ENCODE results near the gene CFAP97D1. TPM values are rescaled to one million over a fixed set of nuclear protein-coding genes. Genes with fewer than 3 reads are reported as not detected.

Gene CFAP97D1
- polyA plus RNA-seq, 4 donors: 0.08 to 0.09 (median 0.08) TPM; not detected in 1

DNA sequence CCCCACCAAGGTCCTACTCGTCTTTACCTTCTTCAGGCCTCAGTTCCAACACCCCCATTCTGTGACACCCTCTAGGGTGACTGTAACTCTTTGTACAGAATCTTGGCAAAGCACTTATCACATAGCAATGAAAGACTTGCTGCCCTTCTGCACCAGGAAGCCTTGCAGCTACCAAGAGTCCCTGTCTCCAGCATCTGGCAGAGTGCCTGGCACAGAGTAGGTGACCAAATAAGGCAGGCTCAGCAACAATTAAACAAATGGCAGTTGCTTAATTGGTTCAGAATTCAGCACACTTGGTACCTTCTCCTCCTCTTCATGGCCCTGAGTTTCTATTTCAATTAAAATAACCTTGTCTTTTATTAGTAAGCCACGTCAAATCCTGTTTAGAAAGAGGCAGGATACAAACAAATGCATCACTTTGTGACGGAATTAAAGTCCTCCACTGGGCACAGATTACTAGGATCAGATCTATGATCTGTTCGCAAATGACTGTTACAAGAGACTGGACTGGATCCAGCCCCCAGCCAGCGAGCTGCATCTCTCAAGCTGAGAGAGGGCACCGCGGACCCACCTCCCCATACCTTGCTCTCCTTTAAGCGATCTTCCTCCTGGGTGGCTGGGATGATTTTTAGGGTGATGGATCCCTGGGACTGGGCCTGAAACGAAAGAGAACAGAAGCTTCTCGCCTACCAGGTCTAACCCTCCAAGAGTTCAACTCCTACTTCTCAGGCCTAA, 43.3 kb downstream of the CFAP97D1 start:
- DNase-seq (ENCODE audit: low read depth in 4 of 4, low spot score in 2 of 4): no peak

GRCh38 chr17:43825567-43825966, 45.3 kb downstream of the CFAP97D1 start:
- no peak for DNase-seq (ENCODE audit: low read depth in 4 of 4, low spot score in 2 of 4)

GRCh38 chr17:43826206-43826605, 46.0 kb downstream of the CFAP97D1 start:
- DNase-seq (ENCODE audit: low read depth in 4 of 4, low spot score in 2 of 4): no peak

GRCh38 chr17:43827596-43827995, 47.4 kb downstream of the CFAP97D1 start:
- DNase-seq (ENCODE audit: low read depth in 4 of 4, low spot score in 2 of 4): no peak

DNA sequence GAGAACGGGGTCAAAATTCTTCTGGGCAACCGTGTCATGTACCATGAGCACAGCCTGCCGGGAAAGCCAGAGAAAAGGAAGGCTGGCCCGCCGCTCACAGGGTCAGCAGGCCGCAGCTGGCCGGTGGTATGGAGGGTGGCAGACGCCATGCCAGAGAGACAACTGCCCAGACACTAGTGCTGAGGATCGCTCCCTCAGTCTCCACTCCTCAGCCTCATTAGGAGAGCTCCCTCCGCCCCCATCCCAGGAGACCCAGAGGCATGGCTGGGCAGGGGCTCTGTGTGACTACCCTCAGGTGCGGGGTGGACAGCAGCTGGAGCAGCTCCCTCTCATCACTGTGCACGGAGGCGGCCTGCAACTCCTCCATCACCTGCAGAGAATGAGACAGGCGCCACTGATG, 49.5 kb downstream of the CFAP97D1 start:
- no peak for DNase-seq (ENCODE audit: low read depth in 4 of 4, low spot score in 2 of 4)

DNA sequence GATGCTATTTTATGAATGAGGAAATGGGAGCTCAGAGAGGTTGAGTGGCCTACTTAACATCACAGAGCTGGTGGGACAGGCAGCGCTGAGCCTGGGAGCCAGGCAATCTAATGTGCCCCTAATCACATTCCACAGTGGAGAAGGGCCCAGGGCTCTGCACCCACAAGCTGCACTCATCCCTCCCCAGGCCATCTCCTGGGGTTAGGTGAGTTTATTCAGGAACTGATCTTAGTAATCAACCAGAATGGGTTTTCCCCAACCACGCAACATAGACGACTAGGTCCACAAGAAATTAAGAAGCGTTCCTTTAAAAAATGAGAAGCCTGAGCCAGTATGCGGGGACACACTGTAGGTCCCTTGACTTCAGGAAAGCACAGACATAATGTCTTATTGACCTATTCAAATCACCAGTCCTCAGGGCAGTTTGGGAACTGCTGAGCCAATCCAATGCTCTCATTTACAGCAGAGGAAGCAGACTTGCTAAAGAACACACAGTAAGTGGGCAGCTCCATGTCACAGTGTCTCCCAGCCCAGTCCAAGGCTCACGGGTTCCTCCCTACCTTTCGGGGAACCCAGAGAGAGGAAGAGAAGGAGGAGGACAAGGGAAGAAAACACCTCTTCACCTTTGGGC, 50.4 kb downstream of the CFAP97D1 start:
- DNase-seq (ENCODE audit: low read depth in 4 of 4, low spot score in 2 of 4): no peak

- no peak for DNase-seq (ENCODE audit: low read depth in 4 of 4, low spot score in 2 of 4)
Measured at GRCh38 chr17:43831633-43832032, 51.4 kb downstream of the CFAP97D1 start.

DNA sequence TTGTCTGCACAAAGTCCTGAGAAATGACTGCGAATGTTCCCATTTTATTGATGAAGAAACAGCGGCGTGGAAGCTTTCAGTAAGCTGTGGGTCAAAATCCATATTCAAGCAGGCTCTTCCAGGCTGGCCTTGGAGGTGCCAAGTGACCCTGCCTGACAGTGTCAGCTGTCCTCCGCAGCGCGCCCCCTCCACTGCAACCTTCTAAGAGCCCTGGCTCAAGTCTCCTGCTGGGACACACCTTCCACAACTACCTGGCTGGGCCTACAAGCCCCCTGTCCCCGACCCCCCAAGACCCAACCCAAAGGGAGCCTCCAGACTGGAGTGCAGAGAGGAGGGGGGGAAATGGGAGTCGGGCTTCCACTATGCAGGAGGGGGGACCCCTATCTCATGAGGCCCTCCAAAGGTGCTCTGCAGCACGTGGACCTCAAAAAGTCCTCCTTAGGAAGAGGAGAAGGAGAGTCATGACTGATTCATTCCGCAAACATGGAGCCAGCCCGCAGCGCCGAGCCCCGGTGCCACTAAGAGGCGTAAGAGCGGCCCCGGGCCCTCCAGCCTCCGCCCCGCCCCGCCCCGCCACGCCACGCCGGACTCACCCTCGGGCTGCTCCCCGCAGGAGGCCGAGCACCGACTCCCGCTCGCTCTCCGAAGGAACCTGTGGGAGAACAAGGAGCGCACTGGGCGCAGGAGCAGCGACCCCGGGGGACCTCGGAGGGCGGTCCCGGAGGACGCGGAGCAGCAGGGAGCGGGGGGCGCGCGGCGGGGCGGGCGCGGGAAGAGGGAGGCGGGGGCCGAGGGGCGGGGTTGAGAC, 52.1 kb downstream of the CFAP97D1 start:
- DNase-seq (ENCODE audit: low read depth in 4 of 4, low spot score in 2 of 4): no peak

DNA sequence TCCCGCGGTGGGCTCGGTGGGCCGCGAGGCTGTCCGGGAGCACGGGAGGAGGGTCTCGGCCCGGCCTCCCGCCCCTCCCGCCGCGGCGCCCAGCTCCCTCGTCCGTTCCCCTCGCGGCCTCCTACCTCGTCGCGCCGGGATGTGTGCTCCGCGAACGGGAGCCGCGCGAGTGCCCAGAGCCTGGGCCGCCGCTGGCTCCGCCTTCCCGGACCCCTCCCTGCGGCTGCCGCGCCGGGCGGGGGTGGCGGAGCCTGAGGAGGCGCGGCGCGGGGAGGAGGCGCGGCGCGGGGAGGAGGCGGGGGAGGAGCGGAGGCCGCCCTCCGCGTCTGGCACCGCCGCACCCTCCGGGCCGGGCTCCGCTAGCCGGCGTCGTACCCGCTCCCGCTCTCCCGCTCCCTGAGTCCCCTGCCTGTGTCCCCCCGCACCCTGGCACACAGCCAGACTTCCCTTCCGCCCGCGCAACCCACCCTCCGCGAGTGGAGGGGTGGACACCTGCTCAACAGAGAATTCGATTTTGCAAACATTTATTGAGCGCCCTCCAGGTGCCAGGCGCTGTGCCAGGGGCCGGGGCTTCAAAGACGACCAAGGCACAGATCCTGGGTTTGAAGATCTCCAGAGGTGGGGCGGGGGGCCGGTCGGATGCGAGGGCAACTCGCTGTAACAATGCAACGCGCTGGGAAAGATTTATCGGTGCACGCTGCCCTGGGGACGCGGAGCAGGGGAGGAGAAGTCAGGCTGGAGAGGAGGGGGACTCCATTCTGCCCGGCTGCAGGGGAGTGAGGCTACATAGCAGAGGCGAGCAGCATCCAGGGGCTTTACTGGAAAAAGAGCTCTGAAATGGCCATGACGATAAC, 53.0 kb downstream of the CFAP97D1 start, which contains the start of gene MPP3:
TSS of gene MPP3 (minus strand) at position 171 of the 854 bp plus-strand sequence. CDS start 1,240 bp downstream, outside the sequence.
- DNase-seq (ENCODE audit: low read depth in 4 of 4, low spot score in 2 of 4): peak in 3 of 4 donors; percentile 37 to 52 (median 46)

DNA sequence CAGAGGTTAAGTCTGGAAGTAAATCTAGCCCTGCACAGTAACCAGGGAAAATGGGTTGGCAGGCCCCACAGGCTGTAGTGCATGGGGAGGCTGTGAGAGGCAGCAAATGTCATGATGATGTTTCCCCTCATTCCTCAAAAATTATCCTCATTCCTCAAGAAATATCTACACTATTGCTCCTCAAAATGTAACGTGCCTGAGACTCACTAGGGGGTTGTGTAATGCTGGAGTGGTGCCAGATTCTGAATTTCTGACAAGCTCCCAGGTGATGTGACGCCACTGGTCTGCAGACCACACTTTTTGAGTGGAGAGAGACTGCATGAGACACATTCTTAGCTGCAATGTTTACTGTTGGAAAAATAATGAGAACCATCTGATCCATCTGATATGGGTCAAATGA, 53.9 kb downstream of the CFAP97D1 start:
- no peak for DNase-seq (ENCODE audit: low read depth in 4 of 4, low spot score in 2 of 4)

Other genes with a start within 250 kb of the CFAP97D1 start
- gene ETV4, start 234.1 kb upstream of the CFAP97D1 start, polyA plus RNA-seq (ENCODE audit: insufficient read length in 4 of 4): 10 to 100 TPM; 25.4 to 57.6 (median 45.2) TPM
- gene MEOX1, start 118.5 kb upstream of the CFAP97D1 start, polyA plus RNA-seq (ENCODE audit: insufficient read length in 4 of 4): 10 to 100 TPM; 12.8 to 25.0 (median 15.4) TPM
- 10 to 100 TPM; 48.7 to 63.6 (median 52.2) TPM for gene SOST, start 21.6 kb upstream of the CFAP97D1 start, polyA plus RNA-seq (ENCODE audit: insufficient read length in 4 of 4)
- gene DUSP3, start 1.5 kb upstream of the CFAP97D1 start, polyA plus RNA-seq (ENCODE audit: insufficient read length in 4 of 4): 10 to 100 TPM; 50.9 to 63.6 (median 60.3) TPM
- 10 to 100 TPM in 2 of 4 donors, 1 to 10 TPM in 2; 6.2 to 15.9 (median 11.8) TPM for gene MPP3, start 52.7 kb downstream of the CFAP97D1 start, polyA plus RNA-seq (ENCODE audit: insufficient read length in 4 of 4)
- gene CD300LG, start 66.7 kb downstream of the CFAP97D1 start, polyA plus RNA-seq (ENCODE audit: insufficient read length in 4 of 4): 1 to 10 TPM in 1 of 4 donors, under 1 TPM in 3; 0.66 to 1.3 (median 0.86) TPM
- gene MPP2, start 127.1 kb downstream of the CFAP97D1 start, polyA plus RNA-seq (ENCODE audit: insufficient read length in 4 of 4): 1 to 10 TPM; 4.7 to 7.6 (median 7.2) TPM
- gene PPY, start 162.0 kb downstream of the CFAP97D1 start, polyA plus RNA-seq (ENCODE audit: insufficient read length in 4 of 4): under 1 TPM in 1 of 4 donors, not detected in 3; 0.52 TPM
- under 1 TPM; 0.21 to 0.33 (median 0.24) TPM for gene PYY, start 173.5 kb downstream of the CFAP97D1 start, polyA plus RNA-seq (ENCODE audit: insufficient read length in 4 of 4)
- gene NAGS, start 224.2 kb downstream of the CFAP97D1 start, polyA plus RNA-seq (ENCODE audit: insufficient read length in 4 of 4): 1 to 10 TPM; 3.3 to 3.9 (median 3.5) TPM
- 10 to 100 TPM; 40.7 to 48.5 (median 46.9) TPM for gene TMEM101, start 234.5 kb downstream of the CFAP97D1 start, polyA plus RNA-seq (ENCODE audit: insufficient read length in 4 of 4)

All from left renal cortex interstitium (tissue), 4 donors.